CD14-positive monocyte (primary cell): ENCODE results near the gene GPR26. TPM values are rescaled to one million over a fixed set of nuclear protein-coding genes. Genes with fewer than 3 reads are reported as not detected.

Experiments
- DNase-seq, 3 donors: peaks; one replicate each; pipeline ENCODE4 v3.0.0-alpha.2; 2011 to 2022
- H2AFZ ChIP-seq: 2 replicates; pipeline ENCODE4 v1.6.0; 2012; ENCODE audit warnings: mild to moderate bottlenecking, low read depth, low read length, inconsistent platforms; ENCODE audit not compliant: insufficient read depth, poor library complexity, severe bottlenecking
- H3K27ac ChIP-seq, 2 donors: 1 replicate in 1 of 2; 2 replicates in 1 of 2; pipeline ENCODE4 v1.5.1; 2012 to 2013; ENCODE audit warnings: low read length in 2 of 2, control low read depth in 1 of 2, inconsistent platforms in 1 of 2, low read depth in 1 of 2, mild to moderate bottlenecking in 1 of 2
- H3K27me3 ChIP-seq, 2 donors: one replicate each; pipeline versions ENCODE4 v1.6.0 to v1.6.1; 2011 to 2013; ENCODE audit warnings: low read length in 2 of 2; ENCODE audit not compliant: control insufficient read depth in 2 of 2, insufficient read depth in 2 of 2
- H3K36me3 ChIP-seq, 2 donors: replicated peaks in 1 of 2; 1 replicate in 1 of 2; 2 replicates in 1 of 2; pipeline versions ENCODE4 v1.5.1 to v1.6.1; 2012 to 2013; ENCODE audit warnings: low read length in 2 of 2, control low read depth in 1 of 2, inconsistent platforms in 1 of 2, mild to moderate bottlenecking in 1 of 2; ENCODE audit not compliant: insufficient read depth in 2 of 2, control insufficient read depth in 1 of 2
- H3K4me1 ChIP-seq, 2 donors: 1 replicate in 1 of 2; 2 replicates in 1 of 2; pipeline versions ENCODE4 v1.5.1 to v1.6.1; 2012 to 2013; ENCODE audit warnings: low read length in 2 of 2, control low read depth in 1 of 2, inconsistent platforms in 1 of 2, mild to moderate bottlenecking in 1 of 2, moderate library complexity in 1 of 2; ENCODE audit not compliant: insufficient read depth in 2 of 2, control insufficient read depth in 1 of 2
- H3K4me2 ChIP-seq: replicated peaks from 2 replicates; pipeline ENCODE3; 2012; ENCODE audit warnings: low read length, moderate library complexity, mild to moderate bottlenecking; ENCODE audit not compliant: poor library complexity, severe bottlenecking; ENCODE audit errors: extremely low read depth
- H3K4me3 ChIP-seq, 3 experiments: fragments of 200-600 bp in 1 of 3; sonication (generic) in 1 of 3; replicated peaks in 1 of 3; 1 replicate in 2 of 3; 2 replicates in 1 of 3; pipeline ENCODE4 v1.5.1; 2011 to 2013; ENCODE audit warnings: low read length in 3 of 3, mild to moderate bottlenecking in 3 of 3, control low read depth in 2 of 3, low read depth in 2 of 3, inconsistent platforms in 1 of 3, moderate library complexity in 1 of 3
- H3K79me2 ChIP-seq: 2 replicates; pipeline ENCODE4 v1.6.0; 2012; ENCODE audit warnings: mild to moderate bottlenecking, control low read depth, inconsistent platforms, low read length, moderate library complexity; ENCODE audit not compliant: insufficient read depth
- H3K9ac ChIP-seq: 2 replicates; pipeline ENCODE4 v1.6.0; 2017; ENCODE audit warnings: low read length, mild to moderate bottlenecking; ENCODE audit not compliant: insufficient read depth, poor library complexity, severe bottlenecking
- H3K9me3 ChIP-seq, 2 donors: replicated peaks in 1 of 2; 1 replicate in 1 of 2; 2 replicates in 1 of 2; pipeline versions ENCODE4 v1.5.1 to v1.6.1; 2012 to 2013; ENCODE audit warnings: low read length in 2 of 2, control low read depth in 1 of 2; ENCODE audit not compliant: control insufficient read depth in 1 of 2, insufficient read depth in 1 of 2
- H4K20me1 ChIP-seq: 2 replicates; pipeline ENCODE4 v1.6.0; 2012; ENCODE audit warnings: mild to moderate bottlenecking, low read length, control low read depth, moderate library complexity; ENCODE audit not compliant: insufficient read depth
- H3K27ac Mint-ChIP-seq, 7 donors: one replicate each; pipeline ENCODE4 v1.8.0; 2020; ENCODE audit warnings: mild to moderate bottlenecking in 7 of 7, mixed read lengths in 7 of 7, moderate library complexity in 6 of 7, inconsistent platforms in 2 of 7
- H3K27me3 Mint-ChIP-seq, 3 donors: one replicate each; pipeline ENCODE4 v1.8.0; 2021 to 2022; ENCODE audit warnings: low read depth in 3 of 3, mild to moderate bottlenecking in 3 of 3, mixed read lengths in 3 of 3, moderate library complexity in 3 of 3, inconsistent platforms in 1 of 3
- H3K36me3 Mint-ChIP-seq, 2 donors: one replicate each; pipeline ENCODE4 v1.8.0; 2020; ENCODE audit warnings: mixed read lengths in 2 of 2, inconsistent platforms in 1 of 2, mild to moderate bottlenecking in 1 of 2
- H3K4me1 Mint-ChIP-seq: one replicate; pipeline ENCODE4 v1.8.0; 2020; ENCODE audit warnings: mild to moderate bottlenecking, mixed read lengths
- H3K4me3 Mint-ChIP-seq, 2 donors: one replicate each; pipeline ENCODE4 v1.8.0; 2020; ENCODE audit warnings: mild to moderate bottlenecking in 2 of 2, mixed read lengths in 2 of 2, moderate library complexity in 1 of 2
- H3K9me3 Mint-ChIP-seq, 7 donors: one replicate each; pipeline ENCODE4 v1.8.0; 2020 to 2022; ENCODE audit warnings: mixed read lengths in 7 of 7, mild to moderate bottlenecking in 6 of 7, moderate library complexity in 6 of 7, inconsistent platforms in 2 of 7
- CTCF ChIP-seq: fragments of 200-600 bp; IDR thresholded peaks from one replicate; pipeline ENCODE4 v1.8.0; 2022; ENCODE audit warnings: antibody characterized with exemption, mild to moderate bottlenecking
- WGBS: methylation state at CpG from one replicate; pipeline ENCODE4 v1.1.5; 2013; ENCODE audit warnings: missing lambda C conversion rate; ENCODE audit not compliant: insufficient coverage; 5-methylcytosine and 5-hydroxymethylcytosine counted together
- intact Hi-C, 2 donors: fragments of 100-400 bp; cut with micrococcal nuclease; formaldehyde crosslinking; loops; one replicate each; pipeline versions ENCODE4 v1.15.0 to v1.15.1; 2023
- polyA plus RNA-seq, 3 donors: library from polyadenylated mRNA; depleted of rRNA in 1 of 3; unstranded in 2 of 3; stranded (reverse) in 1 of 3; fragments of 300-500 nt in 2 of 3; fragments of >200 nt in 1 of 3; fragmentation: Illumina TruSeq in 2 of 3; gene quantifications; 1 replicate in 2 of 3; 2 replicates in 1 of 3; pipeline ENCODE4 v1.2.3, GENCODE V29; 2012 to 2021

Gene GPR26
- polyA plus RNA-seq, 3 donors = not detected

- no peak for TF ChIP-seq CTCF
- H3K27ac Mint-ChIP-seq = no peak overlapping the region
These were observed 40.1 kb downstream of the GPR26 start for GRCh38 chr10:123706236-123706635.

DNA sequence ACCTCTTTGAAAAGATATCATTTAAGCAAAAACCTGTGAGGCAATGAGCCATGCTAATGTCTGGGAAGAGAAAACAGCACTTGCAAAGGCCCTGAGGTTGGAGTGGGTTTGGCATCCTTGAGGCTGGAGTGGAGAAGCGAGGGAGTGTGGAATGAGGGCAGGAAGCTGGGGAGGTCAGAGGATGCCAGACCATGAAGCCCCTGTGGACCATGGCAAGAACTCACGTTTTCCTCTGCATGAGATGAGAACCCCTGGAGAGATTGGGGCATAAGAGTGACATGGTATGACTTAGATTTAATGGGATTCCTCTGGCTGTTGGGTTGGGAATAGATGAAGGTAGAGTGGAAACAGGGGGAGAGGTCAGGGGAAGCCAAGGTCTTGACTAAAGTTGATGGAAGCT is 49.4 kb downstream of the GPR26 start:
- H3K9me3 Mint-ChIP-seq = peaks cover 0 to 7% (median 2%) of the 10 kb centered on the region in 7 donors
- no peaks in the 10 kb centered on the region for H3K4me1 Mint-ChIP-seq
- H4K20me1 ChIP-seq = no peaks in the 10 kb centered on the region
- H3K4me3 ChIP-seq = no peak overlapping the region
- no peak overlapping the region for H3K27ac ChIP-seq
- H3K4me1 ChIP-seq = no peaks in the 10 kb centered on the region
- H3K79me2 ChIP-seq = no peaks in the 10 kb centered on the region
- H3K27ac Mint-ChIP-seq = no peak overlapping the region
- DNase-seq = no peak
- H2AFZ ChIP-seq = no peak overlapping the region
- no peak for TF ChIP-seq CTCF
- peaks cover 3 to 5% (median 4%) of the 10 kb centered on the region in 3 donors for H3K27me3 Mint-ChIP-seq
- no peaks in the 10 kb centered on the region for H3K9me3 ChIP-seq
- 82% methylated on average over 2 of the region's 2 CpGs for WGBS
- no peak overlapping the region for H3K4me2 ChIP-seq
- no peaks in the 10 kb centered on the region for H3K36me3 Mint-ChIP-seq
- no peak overlapping the region for H3K4me3 Mint-ChIP-seq
- intact Hi-C loops = no loop called here
- no peaks in the 10 kb centered on the region for H3K36me3 ChIP-seq
- H3K9ac ChIP-seq = no peak overlapping the region
- no peaks in the 10 kb centered on the region for H3K27me3 ChIP-seq

More at GRCh38 chr10:123706236-123706635, 40.1 kb downstream of the GPR26 start:
- 80% methylated on average over 3 of the region's 4 CpGs for WGBS
- Mint-ChIP-seq H3K9me3 (peaks cover 0 to 6% (median 0%) of the 10 kb centered on the region in 7 donors), H3K27me3 (peaks cover 1 to 8% (median 6%) of the 10 kb centered on the region in 3 donors), H3K36me3 (no peaks in the 10 kb centered on the region), H3K4me1 (peaks cover 5% of the 10 kb centered on the region), H3K4me3 (no peak overlapping the region)
- intact Hi-C loops = no loop called here
- no peaks in the 10 kb centered on the region for H3K27me3 ChIP-seq
- H3K27ac ChIP-seq = no peak overlapping the region
- no peak for DNase-seq
- H3K4me2 ChIP-seq = no peak overlapping the region
- H3K79me2 ChIP-seq = no peaks in the 10 kb centered on the region
- no peaks in the 10 kb centered on the region for H3K36me3 ChIP-seq
- H2AFZ ChIP-seq = no peak overlapping the region
- no peaks in the 10 kb centered on the region for H4K20me1 ChIP-seq
- H3K9ac ChIP-seq = no peak overlapping the region
- H3K9me3 ChIP-seq = no peaks in the 10 kb centered on the region
- H3K4me3 ChIP-seq = no peak overlapping the region
- no peaks in the 10 kb centered on the region for H3K4me1 ChIP-seq
